ENCODE results near the gene KCNIP1. TPM values are rescaled to one million over a fixed set of nuclear protein-coding genes. Genes with fewer than 3 reads are reported as not detected.

KCNIP1 gene
- total RNA-seq, 1 experiment from 2014 or later: not detected

GRCh38 chr5:170576602-170577535, 73.0 kb downstream of the KCNIP1 start:
- no peak for ATAC-seq
- Histone ChIP-seq H3K9me2 (ENCODE audit: insufficient read depth) (no peaks in the 10 kb centered on the region), H4K20me1 (ENCODE audit: insufficient read depth) (no peaks in the 10 kb centered on the region), H3K27ac (ENCODE audit: low read depth, low read length) (no peak overlapping the region), H3K36me3 (ENCODE audit: control insufficient read depth in 1 of 2, insufficient read depth in 2 of 2, low read length in 2 of 2) (no peaks in the 10 kb centered on the region), H3K4me2 (ENCODE audit: low read length) (no peak overlapping the region), H3K9ac (ENCODE audit: low read length) (no peak overlapping the region), H3K4me1 (ENCODE audit: control insufficient read depth in 1 of 2, insufficient read depth in 2 of 2, low read length in 2 of 2) (no peaks in the 10 kb centered on the region), H2AFZ (ENCODE audit: low read depth, low read length, poor library complexity, severe bottlenecking) (no peak overlapping the region), H3K79me2 (ENCODE audit: insufficient read depth, low read length) (no peaks in the 10 kb centered on the region), H3K27me3 (ENCODE audit: insufficient read depth, low read length) (peaks cover 41% of the 10 kb centered on the region), H3K4me3 (replicated peaks in 1 of 2; ENCODE audit: low read depth in 1 of 2, low read length in 2 of 2) (no peak overlapping the region), H3K9me3 (ENCODE audit: control insufficient read depth in 1 of 2, insufficient read depth in 1 of 2, low read depth in 1 of 2, low read length in 2 of 2) (peaks cover 0 to 13% of the 10 kb centered on the region in 2 experiments; a peak in 1 of 4 replicates)
- intact Hi-C loops (cut with micrococcal nuclease): no loop called here
- RAD21 ChIA-PET (ENCODE audit: low non-redundant PET in 1 of 2, low total read pairs in 2 of 2, uncharacterized antibody in 2 of 2, unreplicated experiment in 2 of 2): no interaction called here
- POLR2A ChIA-PET: no interaction called here
- CTCF ChIA-PET: no interaction called here
- TF ChIP-seq JUND (IDR thresholded peaks at IDR 0.05) (no peak), EZH2 (IDR thresholded peaks at IDR 0.05) (no peak), MAX (IDR thresholded peaks at IDR 0.05) (no peak), CEBPB (IDR thresholded peaks at IDR 0.05; ENCODE audit: low read depth) (no peak), FOSL1 (IDR thresholded peaks at IDR 0.05; ENCODE audit: low read depth) (no peak), YY1 (IDR thresholded peaks at IDR 0.05; ENCODE audit: extremely low read depth, insufficient replicate concordance, low read depth, low read length) (no peak)
- TF ChIP-seq, protein P1, sequence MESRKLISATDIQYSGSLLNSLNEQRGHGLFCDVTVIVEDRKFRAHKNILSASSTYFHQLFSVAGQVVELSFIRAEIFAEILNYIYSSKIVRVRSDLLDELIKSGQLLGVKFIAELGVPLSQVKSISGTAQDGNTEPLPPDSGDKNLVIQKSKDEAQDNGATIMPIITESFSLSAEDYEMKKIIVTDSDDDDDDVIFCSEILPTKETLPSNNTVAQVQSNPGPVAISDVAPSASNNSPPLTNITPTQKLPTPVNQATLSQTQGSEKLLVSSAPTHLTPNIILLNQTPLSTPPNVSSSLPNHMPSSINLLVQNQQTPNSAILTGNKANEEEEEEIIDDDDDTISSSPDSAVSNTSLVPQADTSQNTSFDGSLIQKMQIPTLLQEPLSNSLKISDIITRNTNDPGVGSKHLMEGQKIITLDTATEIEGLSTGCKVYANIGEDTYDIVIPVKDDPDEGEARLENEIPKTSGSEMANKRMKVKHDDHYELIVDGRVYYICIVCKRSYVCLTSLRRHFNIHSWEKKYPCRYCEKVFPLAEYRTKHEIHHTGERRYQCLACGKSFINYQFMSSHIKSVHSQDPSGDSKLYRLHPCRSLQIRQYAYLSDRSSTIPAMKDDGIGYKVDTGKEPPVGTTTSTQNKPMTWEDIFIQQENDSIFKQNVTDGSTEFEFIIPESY (IDR thresholded peaks at IDR 0.05; ENCODE audit: extremely low read depth, insufficient replicate concordance, low read length): no peak
- no peak for DNase-seq (ENCODE audit: low read depth, low spot score)
- no TSS peak for BruUV-seq (replicated peaks)
